Liver (tissue), 9 donors: ENCODE results near the gene GSE1. TPM values are rescaled to one million over a fixed set of nuclear protein-coding genes. Genes with fewer than 3 reads are reported as not detected.

Experiments used
- DNase-seq: peaks from one replicate; pipeline ENCODE4 v3.0.0-alpha.2; 2017; ENCODE audit warnings: low spot score
- H3K27ac ChIP-seq, 2 donors: one replicate each; pipeline ENCODE4 v1.7.0; 2013; ENCODE audit warnings: inconsistent platforms in 2 of 2, low read length in 2 of 2, control low read depth in 1 of 2, low read depth in 1 of 2, mild to moderate bottlenecking in 1 of 2
- H3K27me3 ChIP-seq, 4 donors: one replicate each; pipeline versions ENCODE4 v1.6.1 to v1.7.0; 2013; ENCODE audit warnings: low read length in 3 of 4, inconsistent platforms in 1 of 4, mild to moderate bottlenecking in 1 of 4, moderate library complexity in 1 of 4; ENCODE audit not compliant: control insufficient read depth in 4 of 4, insufficient read depth in 4 of 4
- H3K36me3 ChIP-seq, 4 donors: one replicate each; pipeline versions ENCODE4 v1.6.1 to v1.7.0; 2013; ENCODE audit warnings: low read length in 3 of 4, mild to moderate bottlenecking in 3 of 4, low read depth in 1 of 4, moderate library complexity in 1 of 4; ENCODE audit not compliant: control insufficient read depth in 4 of 4, insufficient read depth in 3 of 4
- H3K4me1 ChIP-seq, 4 donors: one replicate each; pipeline versions ENCODE4 v1.6.1 to v1.7.0; 2013; ENCODE audit warnings: low read length in 3 of 4, mild to moderate bottlenecking in 3 of 4, moderate library complexity in 1 of 4; ENCODE audit not compliant: control insufficient read depth in 4 of 4, insufficient read depth in 4 of 4
- H3K4me3 ChIP-seq, 3 donors: one replicate each; pipeline versions ENCODE4 v1.6.1 to v1.7.0; 2013; ENCODE audit warnings: low read length in 3 of 3, control low read depth in 1 of 3, low read depth in 1 of 3, mild to moderate bottlenecking in 1 of 3
- H3K9ac ChIP-seq, 2 donors: one replicate each; pipeline ENCODE4 v1.7.0; 2013; ENCODE audit warnings: low read length in 2 of 2, mild to moderate bottlenecking in 2 of 2, moderate library complexity in 2 of 2, control low read depth in 1 of 2, low read depth in 1 of 2
- H3K9me3 ChIP-seq, 4 donors: one replicate each; pipeline versions ENCODE4 v1.6.1 to v1.7.0; 2013; ENCODE audit warnings: low read length in 3 of 4; ENCODE audit not compliant: control insufficient read depth in 4 of 4
- EGR1 ChIP-seq, 2 donors: IDR thresholded peaks; 2 replicates each; pipeline ENCODE4 v1.6.1; 2016 to 2018; ENCODE audit warnings: antibody characterized with exemption in 2 of 2, low read depth in 2 of 2
- FOXA1 ChIP-seq: IDR thresholded peaks from 2 replicates; pipeline ENCODE4 v1.6.1; 2016; ENCODE audit warnings: antibody characterized with exemption
- FOXA2 ChIP-seq: IDR thresholded peaks from 2 replicates; pipeline ENCODE4 v1.6.1; 2016; ENCODE audit warnings: antibody characterized with exemption
- GABPA ChIP-seq, 2 donors: IDR thresholded peaks in 1 of 2; conservative IDR thresholded peaks in 1 of 2; 2 replicates each; pipeline ENCODE4 v1.6.1; 2016; ENCODE audit warnings: antibody characterized with exemption in 2 of 2, mild to moderate bottlenecking in 1 of 2, moderate library complexity in 1 of 2
- HNF4A ChIP-seq, 2 donors: conservative IDR thresholded peaks; 2 replicates each; pipeline ENCODE4 v1.6.1; 2016; ENCODE audit warnings: antibody characterized with exemption in 2 of 2, mild to moderate bottlenecking in 2 of 2
- HNF4G ChIP-seq: IDR thresholded peaks from 2 replicates; pipeline ENCODE4 v1.6.1; 2016; ENCODE audit warnings: antibody characterized with exemption
- JUND ChIP-seq, 2 donors: IDR thresholded peaks; 2 replicates each; pipeline ENCODE4 v1.6.1; 2016; ENCODE audit warnings: antibody characterized with exemption in 2 of 2
- RXRA ChIP-seq, 2 donors: IDR thresholded peaks; 2 replicates each; pipeline ENCODE4 v1.6.1; 2017 to 2018; ENCODE audit warnings: antibody characterized with exemption in 2 of 2, mild to moderate bottlenecking in 1 of 2
- TAF1 ChIP-seq: conservative IDR thresholded peaks from 2 replicates; pipeline ENCODE4 v1.6.1; 2016; ENCODE audit warnings: antibody characterized with exemption, mild to moderate bottlenecking
- YY1 ChIP-seq: IDR thresholded peaks from 2 replicates; pipeline ENCODE4 v1.6.1; 2016; ENCODE audit warnings: antibody characterized with exemption, mild to moderate bottlenecking
- WGBS: extraction: QIAGEN DNeasy Blood & Tissue Kit; methylation state at CpG from one replicate; pipeline ENCODE4 v1.1.7; 2013; 5-methylcytosine and 5-hydroxymethylcytosine counted together
- polyA plus RNA-seq, 2 donors: library from polyadenylated mRNA; stranded (reverse) in 1 of 2; unstranded in 1 of 2; fragments of 200-250 nt in 1 of 2; fragments of >200 nt in 1 of 2; fragmentation: Nextera tagmentation in 1 of 2; extraction: Ambion mirVana in 1 of 2; gene quantifications; one replicate each; pipeline versions ENCODE4 v1.2.1 to v1.2.3, GENCODE V29; 2013 to 2015
- total RNA-seq, 2 donors: library from RNA; depleted of rRNA; stranded (reverse); fragments of >200 nt; gene quantifications; one replicate each; pipeline ENCODE4 v1.2.3, GENCODE V29; 2014
- TF ChIP-seq, protein P1 (sequence below): fragments of 150-350 bp; IDR thresholded peaks from 2 replicates; pipeline ENCODE4 v1.5.1; 2017; ENCODE audit warnings: improper control_type of control experiment, low read depth, low read length; ENCODE audit not compliant: missing input control
- TF ChIP-seq, protein P2 (sequence below): IDR thresholded peaks from 2 replicates; pipeline ENCODE4 v1.6.1; 2016; ENCODE audit warnings: antibody characterized with exemption
- TF ChIP-seq, protein P3 (sequence below): IDR thresholded peaks from 2 replicates; pipeline ENCODE4 v1.6.1; 2016; ENCODE audit warnings: antibody characterized with exemption
- TF ChIP-seq, protein P4 (sequence below): IDR thresholded peaks from 2 replicates; pipeline ENCODE4 v1.6.1; 2016; ENCODE audit warnings: antibody characterized with exemption
- TF ChIP-seq, protein P5 (sequence below): IDR thresholded peaks from 2 replicates; pipeline ENCODE4 v1.6.1; 2016; ENCODE audit warnings: antibody characterized with exemption, mild to moderate bottlenecking
- donor health status: healthy.
- donor health status: healthy.
- donor health status: healthy.
- donor health status: healthy.
- donor health status: healthy.

Gene GSE1
- total and polyA plus RNA-seq, 4 donors: 9.9 to 37.7 (median 25.2) TPM

DNA sequence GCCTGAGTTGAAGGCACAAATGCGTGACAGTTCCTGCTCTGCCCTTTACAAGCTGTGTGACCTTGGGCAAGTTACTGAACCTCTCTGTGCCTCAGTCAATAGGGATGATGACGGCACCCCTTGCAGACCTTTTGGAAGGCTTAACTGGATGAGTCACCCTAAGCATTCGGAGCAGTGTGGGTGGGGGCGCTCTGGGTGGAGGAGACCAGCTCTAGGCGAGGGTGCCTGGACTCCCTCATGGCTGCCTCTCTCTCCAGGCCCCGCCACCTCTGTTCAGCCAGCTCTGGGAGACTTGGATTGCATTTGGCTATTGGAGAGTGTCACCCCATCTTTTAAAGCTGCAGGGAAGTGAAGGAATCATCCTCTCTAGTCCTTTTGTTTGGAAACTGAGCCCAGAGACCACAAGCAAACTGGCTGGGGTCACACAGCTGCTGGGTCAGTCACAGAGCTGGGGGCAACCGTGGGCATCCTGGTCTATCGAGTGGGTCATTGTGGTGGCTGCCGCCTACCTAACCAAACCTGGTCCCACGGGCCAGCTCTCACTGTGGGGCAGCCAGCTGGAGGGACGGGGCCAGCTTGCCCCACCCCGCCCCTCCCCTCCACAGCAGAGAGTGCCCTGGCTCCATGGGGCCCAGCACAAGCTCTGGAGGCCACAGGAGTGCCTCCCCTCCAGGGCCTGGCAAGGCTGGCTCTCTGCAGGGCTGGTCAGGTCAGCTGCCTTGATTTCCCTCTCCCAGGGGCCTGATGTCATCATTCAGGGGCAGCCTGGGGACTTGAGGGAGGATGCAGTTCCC, 20.2 kb upstream of the GSE1 start:
- Histone ChIP-seq H3K27ac (no peak overlapping the region), H3K9me3 (no peaks in the 10 kb centered on the region), H3K9ac (no peak overlapping the region), H3K4me1 (peaks cover 0 to 2% (median 0%) of the 10 kb centered on the region in 4 donors), H3K36me3 (peaks cover 0 to 2% (median 0%) of the 10 kb centered on the region in 4 donors), H3K4me3 (no peak overlapping the region), H3K27me3 (no peaks in the 10 kb centered on the region)
- WGBS: 92% methylated on average over 12 of the region's 12 CpGs
- TF ChIP-seq, protein P1, sequence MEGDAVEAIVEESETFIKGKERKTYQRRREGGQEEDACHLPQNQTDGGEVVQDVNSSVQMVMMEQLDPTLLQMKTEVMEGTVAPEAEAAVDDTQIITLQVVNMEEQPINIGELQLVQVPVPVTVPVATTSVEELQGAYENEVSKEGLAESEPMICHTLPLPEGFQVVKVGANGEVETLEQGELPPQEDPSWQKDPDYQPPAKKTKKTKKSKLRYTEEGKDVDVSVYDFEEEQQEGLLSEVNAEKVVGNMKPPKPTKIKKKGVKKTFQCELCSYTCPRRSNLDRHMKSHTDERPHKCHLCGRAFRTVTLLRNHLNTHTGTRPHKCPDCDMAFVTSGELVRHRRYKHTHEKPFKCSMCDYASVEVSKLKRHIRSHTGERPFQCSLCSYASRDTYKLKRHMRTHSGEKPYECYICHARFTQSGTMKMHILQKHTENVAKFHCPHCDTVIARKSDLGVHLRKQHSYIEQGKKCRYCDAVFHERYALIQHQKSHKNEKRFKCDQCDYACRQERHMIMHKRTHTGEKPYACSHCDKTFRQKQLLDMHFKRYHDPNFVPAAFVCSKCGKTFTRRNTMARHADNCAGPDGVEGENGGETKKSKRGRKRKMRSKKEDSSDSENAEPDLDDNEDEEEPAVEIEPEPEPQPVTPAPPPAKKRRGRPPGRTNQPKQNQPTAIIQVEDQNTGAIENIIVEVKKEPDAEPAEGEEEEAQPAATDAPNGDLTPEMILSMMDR: no peak
- TF ChIP-seq TAF1 (no peak), HNF4A (conservative IDR thresholded peaks at IDR 0.05) (no peak), RXRA (IDR thresholded peaks at IDR 0.05) (no peak), GABPA (IDR thresholded peaks at IDR 0.05 in 1 of 2, conservative IDR thresholded peaks at IDR 0.05 in 1 of 2) (no peak), FOXA1 (no peak), FOXA2 (no peak), JUND (IDR thresholded peaks at IDR 0.05) (no peak), YY1 (no peak), EGR1 (IDR thresholded peaks at IDR 0.05; ENCODE audit: low read depth in 2 of 2) (no peak), HNF4G (no peak)
- TF ChIP-seq, protein P2, sequence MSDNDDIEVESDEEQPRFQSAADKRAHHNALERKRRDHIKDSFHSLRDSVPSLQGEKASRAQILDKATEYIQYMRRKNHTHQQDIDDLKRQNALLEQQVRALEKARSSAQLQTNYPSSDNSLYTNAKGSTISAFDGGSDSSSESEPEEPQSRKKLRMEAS: no peak
- TF ChIP-seq, protein P3, sequence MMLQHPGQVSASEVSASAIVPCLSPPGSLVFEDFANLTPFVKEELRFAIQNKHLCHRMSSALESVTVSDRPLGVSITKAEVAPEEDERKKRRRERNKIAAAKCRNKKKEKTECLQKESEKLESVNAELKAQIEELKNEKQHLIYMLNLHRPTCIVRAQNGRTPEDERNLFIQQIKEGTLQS: no peak
- TF ChIP-seq, protein P4, sequence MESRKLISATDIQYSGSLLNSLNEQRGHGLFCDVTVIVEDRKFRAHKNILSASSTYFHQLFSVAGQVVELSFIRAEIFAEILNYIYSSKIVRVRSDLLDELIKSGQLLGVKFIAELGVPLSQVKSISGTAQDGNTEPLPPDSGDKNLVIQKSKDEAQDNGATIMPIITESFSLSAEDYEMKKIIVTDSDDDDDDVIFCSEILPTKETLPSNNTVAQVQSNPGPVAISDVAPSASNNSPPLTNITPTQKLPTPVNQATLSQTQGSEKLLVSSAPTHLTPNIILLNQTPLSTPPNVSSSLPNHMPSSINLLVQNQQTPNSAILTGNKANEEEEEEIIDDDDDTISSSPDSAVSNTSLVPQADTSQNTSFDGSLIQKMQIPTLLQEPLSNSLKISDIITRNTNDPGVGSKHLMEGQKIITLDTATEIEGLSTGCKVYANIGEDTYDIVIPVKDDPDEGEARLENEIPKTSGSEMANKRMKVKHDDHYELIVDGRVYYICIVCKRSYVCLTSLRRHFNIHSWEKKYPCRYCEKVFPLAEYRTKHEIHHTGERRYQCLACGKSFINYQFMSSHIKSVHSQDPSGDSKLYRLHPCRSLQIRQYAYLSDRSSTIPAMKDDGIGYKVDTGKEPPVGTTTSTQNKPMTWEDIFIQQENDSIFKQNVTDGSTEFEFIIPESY: no peak
- TF ChIP-seq, protein P5, sequence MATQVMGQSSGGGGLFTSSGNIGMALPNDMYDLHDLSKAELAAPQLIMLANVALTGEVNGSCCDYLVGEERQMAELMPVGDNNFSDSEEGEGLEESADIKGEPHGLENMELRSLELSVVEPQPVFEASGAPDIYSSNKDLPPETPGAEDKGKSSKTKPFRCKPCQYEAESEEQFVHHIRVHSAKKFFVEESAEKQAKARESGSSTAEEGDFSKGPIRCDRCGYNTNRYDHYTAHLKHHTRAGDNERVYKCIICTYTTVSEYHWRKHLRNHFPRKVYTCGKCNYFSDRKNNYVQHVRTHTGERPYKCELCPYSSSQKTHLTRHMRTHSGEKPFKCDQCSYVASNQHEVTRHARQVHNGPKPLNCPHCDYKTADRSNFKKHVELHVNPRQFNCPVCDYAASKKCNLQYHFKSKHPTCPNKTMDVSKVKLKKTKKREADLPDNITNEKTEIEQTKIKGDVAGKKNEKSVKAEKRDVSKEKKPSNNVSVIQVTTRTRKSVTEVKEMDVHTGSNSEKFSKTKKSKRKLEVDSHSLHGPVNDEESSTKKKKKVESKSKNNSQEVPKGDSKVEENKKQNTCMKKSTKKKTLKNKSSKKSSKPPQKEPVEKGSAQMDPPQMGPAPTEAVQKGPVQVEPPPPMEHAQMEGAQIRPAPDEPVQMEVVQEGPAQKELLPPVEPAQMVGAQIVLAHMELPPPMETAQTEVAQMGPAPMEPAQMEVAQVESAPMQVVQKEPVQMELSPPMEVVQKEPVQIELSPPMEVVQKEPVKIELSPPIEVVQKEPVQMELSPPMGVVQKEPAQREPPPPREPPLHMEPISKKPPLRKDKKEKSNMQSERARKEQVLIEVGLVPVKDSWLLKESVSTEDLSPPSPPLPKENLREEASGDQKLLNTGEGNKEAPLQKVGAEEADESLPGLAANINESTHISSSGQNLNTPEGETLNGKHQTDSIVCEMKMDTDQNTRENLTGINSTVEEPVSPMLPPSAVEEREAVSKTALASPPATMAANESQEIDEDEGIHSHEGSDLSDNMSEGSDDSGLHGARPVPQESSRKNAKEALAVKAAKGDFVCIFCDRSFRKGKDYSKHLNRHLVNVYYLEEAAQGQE: no peak
- no peak for DNase-seq
